HG02588 (cell line): ENCODE measurements around the gene PRIM2.
"Not testable (repeated sequence)": the region's sequence is repeated elsewhere in the genome, so short reads cannot be mapped to it uniquely, and the experiment has no call there.

ENCODE experiments used
- ATAC-seq: cut with Tn5 transposase; IDR thresholded peaks from one replicate; pipeline ENCODE4 v1.9.1; 2021; ENCODE audit warnings: mild to moderate bottlenecking, moderate library complexity; ENCODE audit not compliant: unreplicated experiment

PRIM2 gene

GRCh38 chr6:57307850-57308249 is 9.6 kb upstream of the PRIM2 start:
- no peak for ATAC-seq

DNA sequence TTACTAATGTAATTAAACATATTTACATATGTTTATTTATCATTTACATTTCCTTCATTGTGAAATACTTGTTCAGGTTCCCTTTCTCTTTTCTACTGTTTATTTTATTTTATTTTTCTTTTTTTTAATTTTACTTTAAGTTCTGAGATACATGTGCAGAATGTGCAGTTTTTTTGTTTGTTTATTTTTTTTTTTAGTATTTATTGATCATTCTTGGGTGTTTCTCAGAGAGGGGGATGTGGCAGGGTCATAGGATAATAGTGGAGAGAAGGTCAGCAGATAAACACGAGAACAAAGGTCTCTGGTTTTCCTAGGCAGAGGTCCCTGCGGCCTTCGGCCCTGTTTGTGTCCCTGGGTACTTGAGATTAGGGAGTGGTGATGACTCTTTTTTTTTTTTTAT is 8.7 kb upstream of the PRIM2 start:
- ATAC-seq: not testable (repeated sequence)

DNA sequence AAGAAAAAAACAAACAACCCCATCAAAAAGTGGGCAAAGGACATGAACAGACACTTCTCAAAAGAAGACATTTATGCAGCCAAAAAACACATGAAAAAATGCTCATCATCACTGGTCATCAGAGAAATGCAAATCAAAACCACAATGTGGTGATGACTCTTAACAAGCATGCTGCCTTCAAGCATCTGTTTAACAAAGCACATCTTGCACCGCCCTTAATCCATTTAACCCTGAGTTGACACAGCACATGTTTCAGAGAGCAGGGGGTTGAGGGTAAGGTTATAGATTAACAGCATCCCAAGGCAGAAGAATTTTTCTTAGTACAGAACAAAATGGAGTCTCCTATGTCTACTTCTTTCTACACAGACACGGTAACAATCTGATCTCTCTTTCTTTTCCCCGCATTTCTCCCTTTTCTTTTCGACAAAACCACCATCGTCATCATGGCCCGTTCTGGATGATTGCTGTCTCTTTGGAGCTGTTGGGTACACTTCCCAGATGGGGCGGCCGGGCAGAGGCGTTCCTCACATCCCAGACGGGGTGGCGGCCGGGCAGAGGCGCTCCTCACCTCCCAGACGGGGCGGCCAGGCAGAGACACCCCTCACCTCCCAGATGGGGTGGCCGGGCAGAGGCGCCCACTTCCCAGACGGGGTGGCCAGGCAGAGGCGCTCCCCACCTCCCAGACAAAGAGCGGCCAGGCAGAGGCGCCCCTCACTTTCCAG is 7.2 kb upstream of the PRIM2 start:
- ATAC-seq: not testable (repeated sequence)

GRCh38 chr6:57310817-57311157 is 6.6 kb upstream of the PRIM2 start:
- no peak for ATAC-seq

- not testable (repeated sequence) for ATAC-seq
Measured at GRCh38 chr6:57311300-57312003, 6.0 kb upstream of the PRIM2 start.

- no peak for ATAC-seq
Measured at GRCh38 chr6:57312004-57312345, 5.5 kb upstream of the PRIM2 start.

DNA sequence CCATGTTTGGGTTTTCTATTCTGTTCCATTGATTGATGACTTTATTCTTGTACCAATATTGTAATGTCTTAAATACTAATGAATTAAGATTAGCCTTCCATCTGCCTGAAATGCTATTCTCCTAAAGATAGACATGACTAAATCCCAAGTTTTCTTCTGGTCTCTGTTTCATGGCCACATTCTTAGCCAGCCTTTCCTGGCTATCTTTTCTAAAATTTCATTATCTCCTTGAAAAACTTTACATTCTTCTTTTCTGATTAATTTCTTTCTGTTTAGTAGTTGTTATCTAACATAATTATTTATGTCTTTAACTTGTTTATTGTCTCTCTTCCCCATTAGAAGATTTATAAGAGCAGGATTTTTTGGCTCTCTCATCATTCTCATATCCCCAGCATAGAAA is 4.4 kb upstream of the PRIM2 start:
- ATAC-seq: no peak

GRCh38 chr6:57313711-57314471 is 3.5 kb upstream of the PRIM2 start:
- ATAC-seq: no peak

- no peak for ATAC-seq
Measured at GRCh38 chr6:57315111-57315510, 2.3 kb upstream of the PRIM2 start.

GRCh38 chr6:57315851-57316250 is 1.6 kb upstream of the PRIM2 start:
- no peak for ATAC-seq

DNA sequence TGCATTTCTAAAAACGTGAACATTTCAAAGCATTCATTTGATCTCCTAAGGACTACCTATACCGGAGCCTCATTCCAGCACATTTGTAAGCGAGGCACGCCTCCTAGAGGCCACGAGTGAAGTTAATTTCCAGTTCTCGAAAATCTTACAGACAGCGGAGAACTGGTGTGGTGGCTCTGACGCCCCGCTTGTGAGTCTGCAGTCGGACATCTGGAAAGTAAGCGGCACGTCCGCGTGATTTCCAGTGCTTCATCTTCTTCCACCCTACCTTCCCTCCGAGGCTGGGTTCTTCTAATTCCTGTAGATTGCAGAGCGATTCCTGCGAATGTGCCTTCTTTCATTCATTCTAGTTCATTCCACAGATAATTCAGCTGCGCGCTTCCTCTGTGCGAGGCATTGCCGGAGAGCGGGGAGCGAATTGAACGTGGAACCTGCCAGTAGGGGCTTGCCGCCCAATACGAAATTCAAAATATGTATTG is 810 bp upstream of the PRIM2 start:
- peak; percentile 92 for ATAC-seq

DNA sequence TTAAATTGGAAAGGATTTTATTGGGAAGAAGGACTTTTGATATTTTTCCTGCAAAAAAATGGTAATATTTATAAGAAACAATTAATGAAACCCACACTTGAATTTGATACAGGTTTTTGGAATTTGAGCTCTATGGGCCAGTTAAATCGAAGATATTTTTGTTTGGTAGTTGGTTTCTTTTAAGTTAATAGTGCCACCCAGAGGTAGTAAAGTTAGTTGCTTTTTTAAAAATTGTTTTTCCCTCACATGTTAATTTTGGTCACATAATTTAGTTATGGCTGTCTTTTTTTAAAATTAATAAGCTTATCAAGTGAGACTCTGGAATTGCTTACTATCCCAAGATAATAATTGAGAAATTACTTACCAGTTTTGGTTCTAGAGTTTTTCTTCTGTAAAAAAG is 7.1 kb downstream of the PRIM2 start:
- no peak for ATAC-seq

- ATAC-seq: no peak
Measured at GRCh38 chr6:57327311-57327710, 9.9 kb downstream of the PRIM2 start.

DNA sequence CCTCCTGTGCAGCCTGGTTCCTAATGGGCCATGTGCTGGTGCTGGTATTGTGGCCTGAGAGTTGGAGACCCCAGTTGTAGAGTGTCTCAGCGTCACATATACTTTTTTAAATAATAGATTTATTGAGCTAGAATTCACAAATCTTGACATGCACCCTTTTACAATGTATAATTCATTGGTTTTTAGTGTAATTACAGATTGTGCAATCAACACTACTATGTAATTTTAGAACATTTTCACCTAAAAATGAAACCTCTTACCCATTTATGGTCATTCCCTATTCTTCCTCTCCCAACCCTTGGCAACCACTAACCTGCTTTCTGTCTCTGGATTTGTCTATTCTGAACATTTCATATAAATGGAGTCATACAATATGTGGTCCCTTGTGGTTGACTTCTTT is 10.6 kb downstream of the PRIM2 start:
- ATAC-seq: no peak

DNA sequence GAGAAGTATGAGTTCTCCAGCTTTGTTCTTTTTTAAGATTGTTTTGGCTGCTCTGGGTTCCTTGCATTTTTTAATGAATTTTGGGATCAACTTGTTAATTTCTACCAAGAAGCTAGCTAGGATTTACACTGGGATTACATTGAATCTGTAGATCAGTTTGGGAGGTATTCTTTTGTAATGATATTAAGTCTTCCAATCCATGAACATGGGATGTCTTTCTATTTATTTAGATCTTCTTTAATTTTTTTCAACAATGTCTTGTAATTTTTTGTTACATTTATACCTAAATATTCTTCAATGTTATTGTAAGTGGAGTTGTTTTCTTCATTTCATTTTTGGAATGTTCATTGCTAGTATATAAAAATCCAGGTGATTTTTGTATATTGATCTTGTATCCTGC is 12.5 kb downstream of the PRIM2 start:
- no peak for ATAC-seq

DNA sequence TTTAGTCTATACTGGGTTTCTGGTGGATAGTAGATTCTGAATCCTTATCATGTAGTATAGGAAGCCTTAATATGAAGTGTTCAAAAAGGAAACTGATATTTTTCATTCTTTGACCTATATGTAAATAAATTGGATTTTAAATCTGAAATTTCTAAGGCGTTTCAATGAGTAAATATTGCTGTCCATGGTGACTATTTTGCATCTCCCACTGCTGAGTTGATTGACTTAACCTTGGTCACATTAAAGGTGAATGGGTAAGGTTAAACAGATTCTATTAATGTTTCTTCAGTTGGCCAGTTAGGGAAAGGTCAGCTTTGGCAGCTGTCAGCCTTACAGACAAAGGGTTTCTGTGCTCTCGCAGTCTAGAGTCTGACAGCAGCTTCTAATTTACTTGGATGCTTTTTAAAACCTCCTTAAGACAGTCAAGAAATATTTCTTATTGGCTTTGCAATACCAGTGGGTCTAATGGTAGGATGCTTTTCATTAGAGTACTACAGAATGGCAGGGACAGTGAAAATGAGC is 24.8 kb downstream of the PRIM2 start:
- no peak for ATAC-seq

GRCh38 chr6:57343342-57343741 is 25.9 kb downstream of the PRIM2 start:
- ATAC-seq: not testable (repeated sequence)

DNA sequence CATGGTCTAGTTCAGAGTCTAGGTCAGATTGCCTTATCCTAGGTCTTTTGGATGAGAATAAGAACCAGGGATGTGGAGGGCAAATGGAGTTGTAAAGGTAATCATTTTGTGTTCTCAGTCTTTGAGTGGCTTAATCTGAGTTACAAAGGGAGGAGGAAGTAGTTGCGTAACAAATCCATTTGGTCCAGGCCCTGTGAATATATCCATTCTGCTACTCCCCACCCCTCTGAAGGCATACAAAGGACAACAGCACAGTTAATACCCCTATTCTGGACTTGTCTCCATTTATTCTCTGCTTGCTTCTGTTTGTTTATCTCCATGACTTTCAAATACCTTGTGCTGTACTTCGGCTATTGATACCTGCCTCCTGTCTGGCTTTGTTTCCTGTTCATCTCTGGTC is 29.3 kb downstream of the PRIM2 start:
- ATAC-seq: not testable (repeated sequence)

- ATAC-seq: not testable (repeated sequence)
Measured at GRCh38 chr6:57347597-57347996, 30.2 kb downstream of the PRIM2 start.

DNA sequence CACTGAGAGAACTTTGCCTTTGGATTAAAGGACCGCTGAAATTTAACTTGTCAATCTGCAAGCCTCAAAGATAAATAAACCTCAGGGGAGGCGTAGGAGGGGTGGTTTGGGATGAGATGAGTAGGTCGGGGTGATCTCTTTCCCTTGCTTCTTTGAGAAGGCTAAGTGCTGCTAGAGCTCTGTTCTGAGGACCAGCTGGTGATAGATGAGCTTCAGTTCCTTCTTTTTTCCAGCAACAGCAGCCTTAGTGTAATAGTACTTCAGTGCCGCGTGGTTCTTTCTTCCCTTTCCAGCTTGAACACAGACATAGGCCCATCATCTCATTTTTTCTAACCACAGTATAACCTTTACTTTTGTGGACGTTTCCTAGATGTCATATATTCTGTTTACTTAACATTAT is 33.0 kb downstream of the PRIM2 start:
- not testable (repeated sequence) for ATAC-seq

GRCh38 chr6:57352596-57352995 is 35.2 kb downstream of the PRIM2 start:
- not testable (repeated sequence) for ATAC-seq

- ATAC-seq: not testable (repeated sequence)
Measured at GRCh38 chr6:57358319-57358718, 40.9 kb downstream of the PRIM2 start.
